HG03097 (cell line): ENCODE measurements around the gene SGO2.
"Not testable (repeated sequence)": the region's sequence is repeated elsewhere in the genome, so short reads cannot be mapped to it uniquely, and the experiment has no call there.

ENCODE experiments used
- ATAC-seq: cut with Tn5 transposase; IDR thresholded peaks from one replicate; pipeline ENCODE4 v1.9.1; 2021; ENCODE audit not compliant: unreplicated experiment, low FRiP score

The SGO2 gene

GRCh38 chr2:200523158-200523557 lies 2.8 kb upstream of the SGO2 start:
- no peak for ATAC-seq

GRCh38 chr2:200523604-200524003 lies 2.4 kb upstream of the SGO2 start:
- no peak for ATAC-seq

GRCh38 chr2:200525066-200525465 lies 941 bp upstream of the SGO2 start:
- no peak for ATAC-seq

GRCh38 chr2:200525551-200525881 lies 491 bp upstream of the SGO2 start:
- no peak for ATAC-seq

GRCh38 chr2:200528228-200528627 lies 2.2 kb downstream of the SGO2 start:
- no peak for ATAC-seq

GRCh38 chr2:200533754-200534153 lies 7.7 kb downstream of the SGO2 start:
- no peak for ATAC-seq

GRCh38 chr2:200534572-200534971 lies 8.6 kb downstream of the SGO2 start:
- ATAC-seq: no peak

GRCh38 chr2:200538139-200538538 lies 12.1 kb downstream of the SGO2 start:
- ATAC-seq: no peak

- no peak for ATAC-seq
These were observed 14.8 kb downstream of the SGO2 start for GRCh38 chr2:200540793-200541192.

GRCh38 chr2:200566596-200566995 lies 40.6 kb downstream of the SGO2 start:
- ATAC-seq: not testable (repeated sequence)

- ATAC-seq: no peak
These were observed 41.9 kb downstream of the SGO2 start for GRCh38 chr2:200567932-200568331.

GRCh38 chr2:200575957-200576356 lies 50.0 kb downstream of the SGO2 start:
- no peak for ATAC-seq

- no peak for ATAC-seq
These were observed 51.0 kb downstream of the SGO2 start for GRCh38 chr2:200577027-200577426.

GRCh38 chr2:200578778-200579177 lies 52.8 kb downstream of the SGO2 start:
- ATAC-seq: no peak

GRCh38 chr2:200584639-200585038 lies 58.6 kb downstream of the SGO2 start:
- ATAC-seq: no peak

GRCh38 chr2:200585340-200585729 lies 59.3 kb downstream of the SGO2 start:
- no peak for ATAC-seq

GRCh38 chr2:200585730-200586643 lies 60.0 kb downstream of the SGO2 start, which contains the start of gene AOX1:
Gene AOX1 (plus strand): TSS chr2:200586014. CDS start chr2:200586109, 95 bp downstream.
- no peak for ATAC-seq

- ATAC-seq: no peak
These were observed 60.6 kb downstream of the SGO2 start for GRCh38 chr2:200586644-200586975.

GRCh38 chr2:200587007-200587616 lies 61.1 kb downstream of the SGO2 start:
- ATAC-seq: no peak

- ATAC-seq: no peak
These were observed 62.2 kb downstream of the SGO2 start for GRCh38 chr2:200588076-200588678.

- ATAC-seq: no peak
These were observed 64.1 kb downstream of the SGO2 start for GRCh38 chr2:200590090-200590489.

GRCh38 chr2:200591308-200591707 lies 65.3 kb downstream of the SGO2 start:
- ATAC-seq: no peak
